Lower leg skin (tissue), 4 donors: ENCODE measurements around the gene S100A16. TPM values are rescaled to one million over a fixed set of nuclear protein-coding genes. Genes with fewer than 3 reads are reported as not detected.
A peak's percentile ranks its signal among the peaks of the same experiment; 100 is the strongest.

Experiments used
- DNase-seq, 2 donors: peaks; one replicate each; pipeline ENCODE4 v3.0.0-alpha.2; 2019; ENCODE audit warnings: low spot score in 2 of 2
- H3K4me3 ChIP-seq: fragments of 200-600 bp; sonication (generic); 2 replicates; pipeline ENCODE4 v1.5.1; 2017; ENCODE audit warnings: mild to moderate bottlenecking, low read depth; ENCODE audit not compliant: poor library complexity, severe bottlenecking
- POLR2A ChIP-seq, 2 donors: fragments of 450-650 bp; IDR thresholded peaks; one replicate each; pipeline ENCODE4 v1.6.1; 2016 to 2017; ENCODE audit warnings: antibody characterized with exemption in 2 of 2, mild to moderate bottlenecking in 1 of 2, moderate library complexity in 1 of 2
- WGBS, 2 donors: methylation state at CpG; one replicate each; pipeline ENCODE4 v1.1.5; 2018; 5-methylcytosine and 5-hydroxymethylcytosine counted together
- intact Hi-C: fragments of 100-400 bp; cut with DNase I; formaldehyde crosslinking; loops from one replicate; pipeline ENCODE4 v1.15.0; 2023; ENCODE audit warnings: low total_unique reads
- total RNA-seq, 4 donors: library from RNA; depleted of rRNA; stranded (reverse); fragments of >200 nt; gene quantifications; one replicate each; pipeline ENCODE4 v1.1.0, GENCODE V29; 2016
- TF ChIP-seq, protein P1 (sequence below), 3 donors: fragments of 450-650 bp; IDR thresholded peaks; one replicate each; pipeline ENCODE4 v1.5.1; 2016; ENCODE audit warnings: antibody characterized with exemption in 3 of 3, mild to moderate bottlenecking in 3 of 3, moderate library complexity in 2 of 3

S100A16 gene
- total RNA-seq, 4 donors from 2014 or later = 289 to 390 (median 329) TPM

DNA sequence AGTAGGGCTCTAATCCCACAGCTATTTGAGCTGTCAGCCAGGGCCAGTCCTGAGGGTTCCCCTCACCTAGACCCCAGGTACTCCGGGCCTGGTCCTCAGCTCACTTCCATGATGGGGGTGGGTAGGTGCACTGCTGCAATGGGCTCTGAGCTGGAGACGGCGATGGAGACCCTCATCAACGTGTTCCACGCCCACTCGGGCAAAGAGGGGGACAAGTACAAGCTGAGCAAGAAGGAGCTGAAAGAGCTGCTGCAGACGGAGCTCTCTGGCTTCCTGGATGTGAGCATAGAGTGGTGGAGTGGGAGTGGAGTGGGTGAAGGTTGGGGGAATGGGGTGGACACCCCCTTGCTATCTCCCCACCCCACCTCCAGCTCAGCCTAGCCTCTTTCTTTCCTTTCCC, 17.4 kb upstream of the S100A16 start:
- TF ChIP-seq, protein P1, sequence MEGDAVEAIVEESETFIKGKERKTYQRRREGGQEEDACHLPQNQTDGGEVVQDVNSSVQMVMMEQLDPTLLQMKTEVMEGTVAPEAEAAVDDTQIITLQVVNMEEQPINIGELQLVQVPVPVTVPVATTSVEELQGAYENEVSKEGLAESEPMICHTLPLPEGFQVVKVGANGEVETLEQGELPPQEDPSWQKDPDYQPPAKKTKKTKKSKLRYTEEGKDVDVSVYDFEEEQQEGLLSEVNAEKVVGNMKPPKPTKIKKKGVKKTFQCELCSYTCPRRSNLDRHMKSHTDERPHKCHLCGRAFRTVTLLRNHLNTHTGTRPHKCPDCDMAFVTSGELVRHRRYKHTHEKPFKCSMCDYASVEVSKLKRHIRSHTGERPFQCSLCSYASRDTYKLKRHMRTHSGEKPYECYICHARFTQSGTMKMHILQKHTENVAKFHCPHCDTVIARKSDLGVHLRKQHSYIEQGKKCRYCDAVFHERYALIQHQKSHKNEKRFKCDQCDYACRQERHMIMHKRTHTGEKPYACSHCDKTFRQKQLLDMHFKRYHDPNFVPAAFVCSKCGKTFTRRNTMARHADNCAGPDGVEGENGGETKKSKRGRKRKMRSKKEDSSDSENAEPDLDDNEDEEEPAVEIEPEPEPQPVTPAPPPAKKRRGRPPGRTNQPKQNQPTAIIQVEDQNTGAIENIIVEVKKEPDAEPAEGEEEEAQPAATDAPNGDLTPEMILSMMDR (IDR thresholded peaks at IDR 0.05) = no peak
- no peak for TF ChIP-seq POLR2A (IDR thresholded peaks at IDR 0.05)
- intact Hi-C loops = no loop called here
- no peak overlapping the region for H3K4me3 ChIP-seq
- 85 to 86% methylated on average over 7 of the region's 7 CpGs for WGBS, 2 donors
- no peak for DNase-seq

DNA sequence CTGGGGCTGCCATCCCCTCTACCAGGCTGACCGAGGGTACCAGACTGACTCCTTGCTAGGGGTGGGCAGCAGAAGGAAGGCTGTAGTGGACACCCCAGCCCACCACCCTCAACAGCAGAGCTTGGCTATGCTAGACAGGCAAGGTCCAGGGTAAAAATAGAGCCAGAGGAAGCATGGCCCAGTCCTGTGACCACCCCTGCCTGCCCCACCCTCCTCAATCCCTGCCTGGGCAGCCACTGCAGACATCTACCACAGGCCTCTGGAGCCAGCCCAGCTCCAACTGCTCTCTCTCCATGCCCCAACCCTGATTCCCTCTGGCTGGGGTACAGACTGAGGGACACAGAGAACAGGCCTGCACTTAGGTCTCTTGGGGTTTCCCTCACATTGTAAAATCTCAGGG, 17.0 kb upstream of the S100A16 start:
- no peak for DNase-seq
- intact Hi-C loops = loop anchor here (10.0 kb wide), 1 partner anchor 95 kb away; the partner anchor contains the start of gene S100A6
- no peak overlapping the region for H3K4me3 ChIP-seq
- 78 to 86% methylated on average over 1 of the region's 1 CpG for WGBS, 2 donors
- TF ChIP-seq, protein P1 (IDR thresholded peaks at IDR 0.05) = no peak
- no peak for TF ChIP-seq POLR2A (IDR thresholded peaks at IDR 0.05)

DNA sequence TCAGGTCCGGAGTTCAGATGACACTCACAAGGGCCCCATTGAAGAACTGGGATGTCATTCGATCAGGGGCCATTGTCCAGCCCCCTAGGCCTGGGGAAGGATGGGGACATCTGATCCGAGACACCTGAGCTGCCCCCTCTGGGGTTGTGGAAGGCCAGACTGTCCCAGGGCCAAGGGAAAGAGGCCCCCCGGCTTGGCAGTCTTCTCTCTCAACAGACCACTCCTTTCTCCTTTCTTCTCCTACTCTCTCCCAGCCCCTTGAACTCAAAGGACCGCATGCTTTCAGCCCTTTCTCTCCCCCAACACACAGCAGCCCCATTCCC, 16.4 kb upstream of the S100A16 start:
- 79 to 85% methylated on average over 5 of the region's 5 CpGs for WGBS, 2 donors
- intact Hi-C loops = loop anchor here (10.0 kb wide), 1 partner anchor 95 kb away; the partner anchor contains the start of gene S100A6
- no peak for DNase-seq
- H3K4me3 ChIP-seq = no peak overlapping the region
- TF ChIP-seq, protein P1 (IDR thresholded peaks at IDR 0.05) = no peak
- no peak for TF ChIP-seq POLR2A (IDR thresholded peaks at IDR 0.05)

GRCh38 chr1:153628638-153629342, 15.9 kb upstream of the S100A16 start:
- peak in 1 of 2 donors; percentile 85 for DNase-seq
- WGBS, 2 donors = 80 to 82% methylated on average over 6 of the region's 6 CpGs
- intact Hi-C loops = loop anchor here (10.0 kb wide), 1 partner anchor 94 kb away; the partner anchor contains the start of gene S100A6
- TF ChIP-seq POLR2A (IDR thresholded peaks at IDR 0.05) = no peak
- TF ChIP-seq, protein P1 (IDR thresholded peaks at IDR 0.05) = no peak
- no peak overlapping the region for H3K4me3 ChIP-seq

GRCh38 chr1:153627715-153628626, 15.0 kb upstream of the S100A16 start, which contains the start of gene S100A1:
TSS of gene S100A1 (plus strand) at chr1:153628434. CDS start at chr1:153630522, 2,088 bp downstream.
- peak within 1 kb of the TSS; percentile 39 for H3K4me3 ChIP-seq
- DNase-seq = peak in 1 of 2 donors; percentile 89
- 42 to 49% methylated on average over 10 of the region's 10 CpGs for WGBS, 2 donors
- TF ChIP-seq, protein P1 (IDR thresholded peaks at IDR 0.05) = no peak
- TF ChIP-seq POLR2A (IDR thresholded peaks at IDR 0.05) = no peak
- intact Hi-C loops = loop anchor here (10.0 kb wide), 1 partner anchor 93 kb away; the partner anchor contains the start of gene S100A6
